ENCODE measurements around the gene TTC21B.

DNA sequence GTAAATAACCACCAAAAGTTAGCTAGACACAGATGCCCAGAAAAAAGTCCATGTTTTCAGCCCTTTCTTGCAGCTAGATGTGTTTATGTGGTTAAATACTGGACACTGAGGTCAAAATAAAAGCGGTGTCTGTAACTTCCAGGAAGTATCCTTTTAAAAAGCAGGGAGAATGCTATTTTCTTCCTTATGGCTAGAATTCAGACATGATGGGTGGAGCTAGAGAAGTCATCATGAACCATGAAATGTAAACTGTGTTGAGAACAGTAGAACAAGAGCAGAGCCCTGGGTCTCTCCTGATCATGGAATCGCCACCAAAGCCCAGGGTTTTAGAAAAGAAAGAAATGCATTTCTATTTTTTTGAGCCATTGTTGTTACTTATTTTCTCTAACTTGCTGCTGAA, 118.2 kb downstream of the TTC21B start:
- TF ChIP-seq POLR2AphosphoS5 (IDR thresholded peaks at IDR 0.05) (no peak), CTCF (IDR thresholded peaks at IDR 0.05) (no peak)
